HCT116 (cell line): ENCODE data around the gene SRF. TPM values are rescaled to one million over a fixed set of nuclear protein-coding genes. Genes with fewer than 3 reads are reported as not detected.

Source experiments
- ATAC-seq: fragments of 200-7000 bp; cut with Tn5 transposase; 2 replicates; pipeline ENCODE4 v1.9.1; 2020; ENCODE audit warnings: mild to moderate bottlenecking, moderate library complexity
- BruUV-seq: library from RNA; stranded (reverse); fragments of 400-500 nt; replicated peaks from 2 replicates; lab custom pipeline; 2021; lab: Mats Ljungman, UMichigan
- CTCF ChIA-PET: fragments of 300-600 bp; sonication (Branson Sonifier 250); formaldehyde crosslinking; loops from one replicate; lab custom pipeline; 2021; ENCODE audit warnings: antibody characterized with exemption; lab: Charles Lee
- POLR2A ChIA-PET: fragments of 300-600, 350-600 bp; sonication (Branson Sonifier 250); formaldehyde crosslinking; loops from one replicate; lab custom pipeline; 2021; ENCODE audit warnings: antibody characterized with exemption; lab: Charles Lee
- RAD21 ChIA-PET, 2 experiments: fragments of 300-600 bp; sonication (Branson Sonifier 250); formaldehyde crosslinking; loops; one replicate each; lab custom pipeline; 2023; ENCODE audit warnings: low total read pairs in 2 of 2; ENCODE audit not compliant: uncharacterized antibody in 2 of 2, unreplicated experiment in 2 of 2, low non-redundant PET in 1 of 2; lab: Charles Lee
- DNase-seq: peaks from one replicate; pipeline ENCODE4 v3.0.0-alpha.2; 2010; ENCODE audit warnings: low read depth, low spot score
- H2AFZ ChIP-seq: fragments of 200-600 bp; shearing (Covaris generic), sonication (generic); 2 replicates; pipeline ENCODE4 v1.6.1; 2017; ENCODE audit warnings: low read depth, mixed run types, mixed read lengths, antibody characterized with exemption, low read length; ENCODE audit not compliant: poor library complexity, severe bottlenecking
- H3K27ac ChIP-seq: 2 replicates; pipeline ENCODE4 v1.5.1; 2012; ENCODE audit warnings: low read depth, low read length
- H3K27me3 ChIP-seq: fragments of 200-600 bp; sonication (generic); 2 replicates; pipeline ENCODE4 v1.6.1; 2016; ENCODE audit warnings: mixed run types, low read length, mixed read lengths; ENCODE audit not compliant: insufficient read depth
- H3K36me3 ChIP-seq, 2 experiments: fragments of 200-500 bp in 1 of 2; fragments of 200-600 bp in 1 of 2; sonication (Bioruptor generic) in 1 of 2; sonication (generic) in 1 of 2; 2 replicates each; pipeline versions ENCODE4 v1.5.1 to v1.6.1; 2014 to 2016; ENCODE audit warnings: low read length in 2 of 2, inconsistent platforms in 1 of 2, mixed read lengths in 1 of 2, mixed run types in 1 of 2; ENCODE audit not compliant: insufficient read depth in 2 of 2, control insufficient read depth in 1 of 2
- H3K4me1 ChIP-seq, 2 experiments: fragments of 200-600 bp in 1 of 2; sonication (generic) in 1 of 2; 2 replicates each; pipeline versions ENCODE4 v1.5.1 to v1.6.1; 2012 to 2017; ENCODE audit warnings: low read length in 2 of 2, inconsistent platforms in 1 of 2, mild to moderate bottlenecking in 1 of 2, mixed read lengths in 1 of 2, mixed run types in 1 of 2, moderate library complexity in 1 of 2; ENCODE audit not compliant: insufficient read depth in 2 of 2, control insufficient read depth in 1 of 2
- H3K4me2 ChIP-seq: fragments of 200-600 bp; sonication (generic); 2 replicates; pipeline ENCODE4 v1.6.1; 2017; ENCODE audit warnings: mixed run types, low read length, mixed read lengths
- H3K4me3 ChIP-seq, 2 experiments: fragments of 200-600 bp in 1 of 2; sonication (generic) in 1 of 2; replicated peaks in 1 of 2; 2 replicates each; pipeline ENCODE4 v1.5.1; 2011 to 2016; ENCODE audit warnings: low read length in 2 of 2, control low read depth in 1 of 2, low read depth in 1 of 2, mild to moderate bottlenecking in 1 of 2, mixed read lengths in 1 of 2, mixed run types in 1 of 2
- H3K79me2 ChIP-seq: fragments of 200-600 bp; sonication (generic); 2 replicates; pipeline ENCODE4 v1.6.1; 2017; ENCODE audit warnings: mild to moderate bottlenecking, mixed run types, low read length, moderate library complexity, mixed read lengths; ENCODE audit not compliant: insufficient read depth
- H3K9ac ChIP-seq: fragments of 200-600 bp; sonication (generic); 2 replicates; pipeline ENCODE4 v1.6.1; 2016; ENCODE audit warnings: low read length, mixed read lengths
- H3K9me2 ChIP-seq: fragments of 200-600 bp; sonication (generic), shearing (Covaris generic); 2 replicates; pipeline ENCODE4 v1.6.1; 2017; ENCODE audit warnings: mixed run types, mild to moderate bottlenecking, moderate library complexity; ENCODE audit not compliant: insufficient read depth
- H3K9me3 ChIP-seq, 2 experiments: fragments of 200-500 bp in 1 of 2; fragments of 200-600 bp in 1 of 2; sonication (Bioruptor generic) in 1 of 2; sonication (generic) in 1 of 2; 2 replicates each; pipeline ENCODE4 v1.6.1; 2014 to 2017; ENCODE audit warnings: low read length in 2 of 2, mixed read lengths in 2 of 2, inconsistent platforms in 1 of 2, low read depth in 1 of 2, mild to moderate bottlenecking in 1 of 2, mixed run types in 1 of 2, moderate library complexity in 1 of 2; ENCODE audit not compliant: control insufficient read depth in 1 of 2, insufficient read depth in 1 of 2
- H4K20me1 ChIP-seq: fragments of 200-600 bp; sonication (generic), shearing (Covaris generic); 2 replicates; pipeline ENCODE4 v1.6.1; 2017; ENCODE audit warnings: mixed run types, mild to moderate bottlenecking, moderate library complexity; ENCODE audit not compliant: insufficient read depth
- ATF3 ChIP-seq: IDR thresholded peaks from 2 replicates; pipeline ENCODE4 v1.6.1; 2012
- CEBPB ChIP-seq: IDR thresholded peaks from 2 replicates; pipeline ENCODE4 v1.6.1; 2012; ENCODE audit warnings: low read depth
- EZH2 ChIP-seq: fragments of 200-600 bp; sonication (generic); IDR thresholded peaks from 2 replicates; pipeline ENCODE4 v1.6.1; 2017; ENCODE audit warnings: antibody characterized with exemption, mixed run types
- JUND ChIP-seq: IDR thresholded peaks from 2 replicates; pipeline ENCODE4 v1.6.1; 2012
- MAX ChIP-seq: IDR thresholded peaks from 2 replicates; pipeline ENCODE4 v1.6.1; 2012
- POLR2AphosphoS5 ChIP-seq: IDR thresholded peaks from 2 replicates; pipeline ENCODE4 v1.6.1; 2011; ENCODE audit warnings: mild to moderate bottlenecking, low read depth, low read length, moderate library complexity
- RAD21 ChIP-seq: IDR thresholded peaks from 2 replicates; pipeline ENCODE4 v1.6.1; 2012; ENCODE audit warnings: low read depth, mild to moderate bottlenecking
- REST ChIP-seq: IDR thresholded peaks from 2 replicates; pipeline ENCODE4 v1.6.1; 2012; ENCODE audit warnings: low read depth
- SRF ChIP-seq: IDR thresholded peaks from 2 replicates; pipeline ENCODE4 v1.6.1; 2012; ENCODE audit warnings: low read depth
- TCF7L2 ChIP-seq: IDR thresholded peaks from 2 replicates; pipeline ENCODE4 v1.7.0; 2011; ENCODE audit warnings: borderline replicate concordance, inconsistent platforms; ENCODE audit not compliant: insufficient read depth, insufficient read length; ENCODE audit errors: extremely low read depth
- ZBTB33 ChIP-seq: IDR thresholded peaks from 2 replicates; pipeline ENCODE4 v1.6.1; 2011; ENCODE audit warnings: mild to moderate bottlenecking, low read length, moderate library complexity; ENCODE audit not compliant: insufficient replicate concordance; ENCODE audit errors: extremely low read depth
- intact Hi-C: fragments of 100-400 bp; cut with micrococcal nuclease; formaldehyde crosslinking; loops from 2 replicates; pipeline ENCODE4 v1.10.0; 2022
- total RNA-seq: library from RNA; stranded (reverse); gene quantifications from one replicate; pipeline ENCODE4 v1.2.1, GENCODE V29; 2021; ENCODE audit not compliant: unreplicated experiment

SRF gene
- total RNA-seq, 1 experiment from 2014 or later: 28.1 TPM

- H3K9ac ChIP-seq: no peak overlapping the region
- POLR2A ChIA-PET: no interaction called here
- RAD21 ChIA-PET: no interaction called here
Measured at GRCh38 chr6:43142101-43142500, 29.0 kb upstream of the SRF start.

More at GRCh38 chr6:43142101-43142500, 29.0 kb upstream of the SRF start:
- peaks cover 0 to 7% of the 10 kb centered on the region in 2 experiments; a peak in 1 of 4 replicates for H3K36me3 ChIP-seq
- H3K4me2 ChIP-seq: no peak overlapping the region
- no peaks in the 10 kb centered on the region for H4K20me1 ChIP-seq
- intact Hi-C loops: loop anchor here (5.0 kb wide), 2 partner anchors 85 to 180 kb away; partner anchors contain the start of genes GNMT, KLC4 and MRPL2
- TF ChIP-seq ATF3 (no peak), TCF7L2 (no peak), ZBTB33 (no peak), RAD21 (no peak), EZH2 (no peak), MAX (no peak), JUND (no peak), SRF (no peak), POLR2AphosphoS5 (no peak), REST (no peak), CEBPB (no peak)
- H3K9me2 ChIP-seq: no peaks in the 10 kb centered on the region
- no peak overlapping the region for H3K27ac ChIP-seq
- no peaks in the 10 kb centered on the region for H3K79me2 ChIP-seq
- CTCF ChIA-PET: interaction anchor here (1.3 kb wide), 1 partner anchor 75 kb away, joined by 3 read pairs; no protein-coding TSS in a partner anchor
- BruUV-seq: no TSS peak
- ATAC-seq: no peak
- no peak overlapping the region for H3K4me3 ChIP-seq
- no peaks in the 10 kb centered on the region for H3K9me3 ChIP-seq
- H3K27me3 ChIP-seq: no peaks in the 10 kb centered on the region
- H2AFZ ChIP-seq: no peak overlapping the region
- peaks cover 3 to 9% of the 10 kb centered on the region in 2 experiments; a peak in 1 of 4 replicates for H3K4me1 ChIP-seq
- no peak for DNase-seq
